ENCODE measurements around the gene ANXA8L1.
"Not testable (repeated sequence)": the region's sequence is repeated elsewhere in the genome, so short reads cannot be mapped to it uniquely, and the experiment has no call there.

ANXA8L1 gene

GRCh38 chr10:46377651-46378050, 2.1 kb downstream of the ANXA8L1 start:
- H3K27ac ChIP-seq: not testable (repeated sequence)

GRCh38 chr10:46378108-46378507, 2.5 kb downstream of the ANXA8L1 start:
- H3K27ac ChIP-seq: not testable (repeated sequence)

- H3K27ac ChIP-seq: not testable (repeated sequence)
Observed at GRCh38 chr10:46379233-46379848, 3.8 kb downstream of the ANXA8L1 start.

- not testable (repeated sequence) for H3K27ac ChIP-seq
Observed at GRCh38 chr10:46385858-46386257, 10.3 kb downstream of the ANXA8L1 start.

- not testable (repeated sequence) for H3K27ac ChIP-seq
Observed at GRCh38 chr10:46386694-46387093, 11.1 kb downstream of the ANXA8L1 start.

- H3K27ac ChIP-seq: not testable (repeated sequence)
Observed at GRCh38 chr10:46387309-46387902, 11.8 kb downstream of the ANXA8L1 start.

- H3K27ac ChIP-seq: not testable (repeated sequence)
Observed at GRCh38 chr10:46391422-46391821, 15.8 kb downstream of the ANXA8L1 start.

- H3K27ac ChIP-seq: not testable (repeated sequence)
Observed at GRCh38 chr10:46396441-46397279, 21.1 kb downstream of the ANXA8L1 start.

GRCh38 chr10:46397767-46398166, 22.2 kb downstream of the ANXA8L1 start:
- H3K27ac ChIP-seq: not testable (repeated sequence)

- peak; percentile 36 for TF ChIP-seq CTCF (IDR thresholded peaks at IDR 0.05)
- H3K27ac ChIP-seq: not testable (repeated sequence)
Observed at GRCh38 chr10:46398212-46398886, 22.8 kb downstream of the ANXA8L1 start.

GRCh38 chr10:46409556-46409955, 34.0 kb downstream of the ANXA8L1 start:
- H3K27ac ChIP-seq: not testable (repeated sequence)

GRCh38 chr10:46411123-46411522, 35.5 kb downstream of the ANXA8L1 start:
- H3K27ac ChIP-seq: not testable (repeated sequence)

- H3K27ac ChIP-seq: not testable (repeated sequence)
Observed at GRCh38 chr10:46412665-46413064, 37.1 kb downstream of the ANXA8L1 start.

GRCh38 chr10:46415291-46415690, 39.7 kb downstream of the ANXA8L1 start:
- not testable (repeated sequence) for H3K27ac ChIP-seq

- H3K27ac ChIP-seq: not testable (repeated sequence)
Observed at GRCh38 chr10:46418283-46418682, 42.7 kb downstream of the ANXA8L1 start.

GRCh38 chr10:46419570-46420379, 44.2 kb downstream of the ANXA8L1 start:
- H3K27ac ChIP-seq: not testable (repeated sequence)

GRCh38 chr10:46423550-46423949, 48.0 kb downstream of the ANXA8L1 start:
- not testable (repeated sequence) for H3K27ac ChIP-seq

GRCh38 chr10:46440942-46441341, 65.4 kb downstream of the ANXA8L1 start:
- not testable (repeated sequence) for H3K27ac ChIP-seq
